NCI-H2107 treated with DMSO at 0.1 percent for 48 hours (cell line): ENCODE data around the gene PPP2R5D.
"Not testable (repeated sequence)": the region's sequence is repeated elsewhere in the genome, so short reads cannot be mapped to it uniquely, and the experiment has no call there.

Experiments used
- DNase-seq: peaks from one replicate; lab custom pipeline; 2025; ENCODE audit not compliant: unreplicated experiment; lab: John Stamatoyannopoulos, UW

Gene PPP2R5D

DNA sequence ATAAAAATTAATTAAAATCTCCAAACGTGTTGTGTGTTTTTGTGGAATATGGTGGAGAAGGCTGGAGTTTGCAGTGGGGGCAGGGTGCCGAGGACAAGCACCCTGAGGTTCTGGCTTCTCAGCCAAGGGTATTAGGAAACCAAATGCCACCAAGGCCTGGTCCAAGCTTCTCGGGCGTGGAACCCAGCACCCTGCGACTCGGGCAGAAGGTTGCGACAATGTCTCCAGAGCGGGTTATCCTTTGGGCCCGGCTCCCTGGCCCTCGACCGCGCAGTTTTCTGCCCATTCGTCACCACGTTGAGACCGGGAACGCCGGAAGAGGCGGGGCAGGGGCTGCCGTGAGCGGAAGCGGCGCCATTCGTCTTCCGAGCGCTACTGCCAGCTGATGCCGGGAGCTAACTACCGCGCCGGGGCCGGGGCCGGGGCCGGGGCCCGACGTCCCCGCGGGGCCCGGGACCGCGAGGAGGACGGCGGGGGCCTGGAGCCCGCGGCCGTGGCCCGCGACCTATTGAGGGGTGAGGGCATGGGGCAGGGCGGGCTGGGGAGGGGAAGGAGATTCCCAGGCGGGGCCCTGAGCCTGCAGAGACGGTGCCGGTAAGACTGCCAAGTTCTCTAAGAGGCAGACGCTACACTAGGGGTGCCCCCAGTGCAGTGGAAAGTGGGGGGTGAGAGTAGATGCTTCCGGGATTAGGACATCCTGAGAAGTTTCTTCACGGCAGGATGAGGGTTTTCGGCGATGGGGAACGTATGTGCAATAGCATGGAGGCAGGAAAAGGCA lies 37.1 kb downstream of the PPP2R5D start, which contains the start of gene RRP36:
TSS of gene RRP36 (plus strand) at position 354 of the 778 bp plus-strand sequence. CDS start at position 386, 32 bp downstream.
- DNase-seq, result peak; percentile 27

DNA sequence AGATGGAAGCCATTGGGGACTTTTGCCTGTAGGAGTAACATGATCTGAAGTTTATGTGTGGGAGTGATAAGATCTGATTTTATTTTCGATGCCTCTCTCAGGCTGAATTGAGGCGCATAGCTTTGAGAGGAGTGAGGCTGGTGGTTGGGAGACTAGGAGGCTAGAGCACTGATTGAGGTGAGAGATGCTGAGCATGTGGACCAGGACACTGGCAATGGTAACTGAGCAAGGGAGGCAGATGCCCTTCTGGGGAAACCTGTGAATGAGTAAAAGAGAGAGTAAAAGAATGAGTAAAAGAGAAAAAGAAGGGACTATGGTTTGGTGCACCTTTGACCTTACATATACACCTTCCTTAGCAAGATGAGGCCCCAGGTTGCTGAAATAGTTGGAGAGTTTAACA lies 40.1 kb downstream of the PPP2R5D start:
- DNase-seq, result no peak

DNA sequence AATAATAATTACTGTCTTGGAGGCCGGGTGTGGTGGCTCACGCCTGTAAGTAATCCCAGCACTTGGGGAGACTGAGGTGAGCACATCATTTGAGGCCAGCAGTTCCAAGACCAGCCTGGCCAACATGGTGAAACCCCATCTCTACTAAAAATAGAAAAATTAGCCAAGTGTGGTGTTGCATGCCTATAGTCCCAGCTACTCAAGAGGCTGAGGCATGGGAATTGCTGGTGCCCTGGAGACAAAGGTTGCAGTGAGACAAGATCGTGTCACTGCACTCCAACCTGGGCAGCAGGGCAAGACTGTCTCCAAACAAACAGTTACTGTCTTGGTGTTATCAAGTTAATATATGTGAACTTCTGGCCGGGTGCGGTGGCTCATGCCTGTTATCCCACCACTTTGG lies 42.0 kb downstream of the PPP2R5D start:
- no peak for DNase-seq

DNA sequence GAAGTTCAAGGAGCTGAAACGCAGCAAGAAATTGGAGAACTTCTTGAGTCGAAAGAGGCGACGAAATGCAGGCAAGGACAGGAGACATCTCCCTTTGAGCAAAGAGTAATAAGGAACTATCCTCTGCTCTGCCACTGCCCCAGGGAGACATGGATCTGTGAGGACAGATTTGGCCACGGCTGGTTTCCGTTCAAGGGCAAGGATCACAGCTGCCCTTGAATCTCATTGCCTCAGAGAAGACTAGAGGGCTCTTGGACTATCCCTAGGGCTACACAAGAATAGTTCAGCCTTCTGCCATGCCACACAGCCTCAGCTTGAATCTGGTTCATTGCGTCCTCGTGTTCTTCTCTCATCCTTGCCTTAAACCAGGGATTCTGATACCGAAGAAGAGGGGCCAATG lies 44.8 kb downstream of the PPP2R5D start:
- DNase-seq, result no peak

DNA sequence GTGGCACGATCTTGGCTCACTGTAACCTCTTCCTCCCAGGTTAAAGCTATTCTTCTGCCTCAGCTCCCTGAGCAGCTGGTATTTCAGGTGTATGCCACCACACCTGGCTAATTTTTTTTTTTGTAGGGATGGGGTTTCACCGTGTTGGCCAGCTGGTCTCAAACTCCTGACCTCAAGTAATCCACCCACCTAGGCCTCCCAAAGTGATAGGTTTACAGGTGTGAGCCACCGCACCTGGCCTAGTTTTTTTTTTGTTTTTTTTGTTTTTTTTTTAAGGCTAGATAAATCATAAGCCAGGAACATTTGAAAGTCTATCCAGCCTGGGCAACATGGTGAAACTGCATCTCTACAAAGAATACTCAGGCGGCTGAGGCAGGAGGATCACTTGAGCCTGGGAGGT lies 48.0 kb downstream of the PPP2R5D start:
- DNase-seq, result no peak

DNA sequence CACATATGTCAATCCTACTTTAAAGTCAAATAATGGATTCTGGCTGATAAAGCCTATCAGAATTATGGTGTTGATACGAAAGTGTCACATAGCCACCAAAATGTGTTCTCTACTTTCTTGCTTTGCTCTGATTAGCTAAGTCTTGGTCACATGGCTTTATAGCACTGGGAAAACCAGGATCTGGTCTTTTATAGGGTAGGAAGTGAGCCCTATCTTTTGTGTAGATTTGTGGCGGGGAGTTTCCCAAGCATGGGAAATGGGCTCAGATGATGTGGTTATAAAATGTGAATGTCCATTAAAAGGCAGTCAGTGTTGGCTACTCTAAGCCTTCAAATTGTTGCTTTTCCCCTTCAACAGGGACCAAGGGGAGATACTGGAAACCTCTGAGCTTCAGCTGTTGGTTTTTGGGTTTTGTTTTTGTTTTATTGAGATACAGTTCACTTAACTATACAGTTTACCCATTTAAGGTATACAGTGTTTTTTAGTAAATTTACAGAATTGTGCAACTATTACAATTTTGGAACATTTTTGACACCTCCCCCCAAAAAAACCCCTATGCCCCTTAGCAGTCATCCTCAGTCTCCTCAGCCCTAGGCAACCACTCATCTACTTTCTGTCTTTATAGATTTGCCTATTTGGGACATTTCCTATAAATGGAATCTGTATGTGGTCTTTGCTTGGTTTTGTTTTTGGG lies 49.3 kb downstream of the PPP2R5D start:
- no peak for DNase-seq

DNA sequence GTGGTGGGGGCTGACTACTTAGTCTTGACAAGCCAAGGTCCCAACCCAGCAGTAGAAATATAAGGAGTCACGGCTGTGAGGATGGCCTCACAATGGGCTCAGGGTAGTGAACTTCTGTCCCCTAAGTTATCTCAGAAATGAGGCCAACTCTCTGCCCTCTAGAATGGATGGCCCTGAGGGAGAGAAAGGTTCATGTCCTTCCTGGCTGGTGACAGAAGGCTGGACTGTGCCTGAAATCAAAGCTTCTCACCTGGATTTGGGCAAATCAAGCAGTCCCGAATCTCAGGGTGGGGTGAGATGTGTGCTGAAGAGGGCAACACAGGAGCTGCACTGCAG lies 49.8 kb downstream of the PPP2R5D start:
- DNase-seq, result no peak

DNA sequence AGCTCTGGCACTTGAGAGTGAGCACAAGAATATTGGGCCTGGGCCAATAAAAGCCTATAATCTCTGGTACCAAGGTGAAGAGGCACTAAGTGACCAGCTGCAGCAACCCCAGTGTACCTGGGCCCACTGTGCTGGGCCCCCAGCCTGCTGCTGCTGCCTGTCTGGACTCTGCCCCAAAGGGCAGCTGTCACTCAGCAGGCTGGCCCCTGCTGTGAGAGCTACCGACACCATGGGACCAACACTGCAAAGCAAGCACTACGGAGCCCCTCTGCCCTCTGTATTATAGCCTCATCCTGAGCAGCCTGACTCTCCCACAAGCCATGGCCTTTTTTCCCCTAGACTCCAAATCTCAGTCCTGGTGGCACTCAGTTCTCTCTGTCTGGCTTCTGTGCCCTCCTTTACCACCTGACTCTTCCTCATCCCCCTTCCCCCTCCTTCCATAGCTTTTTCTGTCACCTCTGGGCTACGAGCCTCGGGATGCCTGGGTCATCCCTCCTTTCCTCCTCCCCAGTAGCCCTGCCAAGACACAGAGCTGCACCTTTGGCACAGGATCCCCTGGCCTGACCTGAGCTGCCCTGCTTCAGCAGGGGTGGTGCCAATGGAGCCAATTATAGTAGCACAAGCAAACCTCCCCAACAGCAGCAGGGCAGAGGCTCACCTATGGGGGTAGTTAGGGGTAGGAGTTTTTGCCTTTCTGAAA lies 51.3 kb downstream of the PPP2R5D start:
- no peak for DNase-seq

DNA sequence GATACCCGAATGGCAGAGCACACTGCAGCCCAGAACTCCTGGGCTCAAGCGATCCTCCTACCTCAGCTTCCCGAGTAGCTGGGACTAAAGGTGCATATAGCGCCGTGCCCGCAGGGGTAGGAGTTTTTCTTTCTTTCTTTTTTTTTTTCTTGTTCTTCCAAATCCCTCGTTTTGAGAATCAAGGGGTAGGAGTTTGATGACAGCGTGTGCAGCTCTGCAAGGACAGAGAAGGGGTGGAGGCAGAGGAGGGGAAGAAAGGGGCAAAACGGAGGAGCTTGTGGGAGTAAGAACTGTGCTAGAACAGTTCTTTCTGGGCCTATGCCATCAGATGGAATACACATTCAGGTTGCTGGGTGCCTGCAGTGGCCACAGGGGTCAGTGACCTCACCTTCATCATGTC lies 52.3 kb downstream of the PPP2R5D start:
- no peak for DNase-seq

DNA sequence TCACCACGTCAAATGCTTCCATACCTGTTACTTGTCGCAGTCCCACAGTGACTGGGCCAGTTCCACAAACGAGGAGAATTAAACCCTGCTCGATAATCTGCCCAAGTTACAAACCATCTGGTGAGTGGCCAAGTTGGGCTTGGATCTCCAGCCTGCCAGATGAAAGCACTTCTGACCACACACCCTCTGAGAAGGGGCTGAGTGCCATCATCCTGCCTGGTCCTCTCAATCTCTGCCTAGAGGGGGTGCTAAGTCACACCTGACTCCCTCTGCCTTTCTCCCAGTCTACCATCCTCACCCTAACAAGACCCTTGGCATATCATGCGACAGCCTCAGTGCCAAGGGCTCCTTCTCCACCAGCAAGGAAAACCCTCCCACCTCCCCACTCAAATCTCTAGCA lies 52.8 kb downstream of the PPP2R5D start:
- no peak for DNase-seq

DNA sequence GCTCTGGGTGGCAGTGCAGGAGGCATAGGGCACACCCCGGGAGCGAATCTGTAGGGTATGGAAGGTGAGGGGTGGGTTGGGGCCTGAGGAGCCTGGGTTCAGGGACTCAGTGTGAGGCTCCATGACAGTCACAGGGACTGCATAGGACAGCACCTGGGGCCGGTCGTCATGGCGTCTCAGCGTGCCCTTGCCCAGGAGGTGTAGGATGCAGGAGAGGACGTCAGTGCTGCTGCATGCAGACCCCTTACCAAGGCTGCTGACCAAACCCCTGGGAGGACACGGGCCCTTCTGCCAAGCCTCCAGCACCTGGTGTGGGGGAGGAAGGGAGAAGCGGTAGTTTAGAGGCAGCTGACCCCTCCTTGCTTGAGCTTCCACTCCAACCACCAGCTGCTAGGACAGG lies 53.3 kb downstream of the PPP2R5D start:
- no peak for DNase-seq

DNA sequence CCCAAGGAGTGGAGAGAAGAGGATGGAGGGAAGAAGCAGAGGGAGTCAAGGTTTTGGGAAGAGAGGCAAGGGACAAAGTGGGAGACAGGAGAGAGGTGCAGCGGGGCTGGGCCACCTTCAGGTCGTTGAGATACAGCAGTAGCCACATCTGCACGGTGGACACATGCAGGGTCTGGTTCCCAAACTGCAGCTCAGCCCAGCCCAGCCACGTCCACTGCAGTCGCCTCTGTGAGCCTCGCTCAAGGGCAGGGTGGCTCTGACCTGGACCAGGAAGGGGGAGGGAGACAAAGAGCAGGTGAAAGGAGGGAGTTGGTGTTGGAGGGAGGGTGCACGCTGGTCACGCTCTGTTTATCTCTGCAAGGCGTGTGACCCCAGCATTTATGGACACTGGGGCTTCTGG lies 54.4 kb downstream of the PPP2R5D start:
- DNase-seq, result no peak

DNA sequence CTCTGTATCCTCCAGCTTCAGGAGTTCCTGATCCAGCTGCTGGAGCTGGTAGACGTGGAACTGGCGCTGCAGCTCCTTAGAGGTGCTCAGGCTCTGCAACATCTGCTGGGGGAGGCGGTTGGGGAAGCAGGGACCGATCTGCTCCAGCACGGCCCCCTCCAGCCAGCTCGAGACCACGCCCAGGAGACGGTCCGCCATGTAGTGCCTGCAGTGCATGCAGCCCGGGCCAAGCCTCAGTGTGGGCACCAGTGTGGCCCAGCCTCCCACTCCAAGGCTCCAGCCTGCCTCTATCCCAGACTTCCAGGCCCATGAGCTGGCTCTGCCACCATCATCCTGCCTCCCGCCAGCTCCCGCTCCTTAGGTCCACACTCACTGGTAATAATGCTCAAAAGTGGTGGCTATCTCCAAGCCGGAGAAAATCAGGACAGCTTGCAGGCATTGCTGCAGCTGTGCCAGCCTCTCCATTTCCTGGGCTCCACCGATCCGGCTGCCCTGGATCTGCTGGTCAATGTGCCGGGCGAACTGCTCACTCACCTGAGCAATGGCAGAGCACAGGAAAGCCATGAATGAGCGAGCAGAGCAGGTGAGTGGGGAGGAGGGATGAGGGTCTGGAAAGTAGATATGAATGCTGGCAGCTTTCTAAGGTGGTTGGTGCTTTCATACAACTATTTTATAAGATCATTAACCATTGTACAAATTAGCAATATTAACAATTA lies 56.3 kb downstream of the PPP2R5D start:
- DNase-seq, result no peak

DNA sequence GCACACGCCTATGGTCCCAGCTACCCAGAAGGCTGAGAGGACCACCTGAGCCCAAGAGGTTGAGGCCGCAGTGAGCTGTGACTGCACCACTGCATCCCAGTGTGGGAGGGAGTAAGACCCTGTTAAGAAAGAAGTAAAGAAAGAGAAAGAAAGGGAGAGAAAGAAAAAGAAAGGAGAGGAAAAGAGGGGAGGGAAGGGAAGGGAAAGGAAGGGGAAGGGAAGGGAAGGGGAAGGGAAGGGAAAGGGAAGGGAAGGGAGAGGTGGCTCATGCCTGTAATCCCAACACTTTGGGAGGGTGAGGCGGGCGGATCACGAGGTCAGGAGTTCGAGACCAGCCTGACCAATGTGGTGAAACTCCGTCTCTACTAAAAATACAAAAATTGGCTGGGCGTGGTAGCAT lies 57.1 kb downstream of the PPP2R5D start:
- not testable (repeated sequence) for DNase-seq

DNA sequence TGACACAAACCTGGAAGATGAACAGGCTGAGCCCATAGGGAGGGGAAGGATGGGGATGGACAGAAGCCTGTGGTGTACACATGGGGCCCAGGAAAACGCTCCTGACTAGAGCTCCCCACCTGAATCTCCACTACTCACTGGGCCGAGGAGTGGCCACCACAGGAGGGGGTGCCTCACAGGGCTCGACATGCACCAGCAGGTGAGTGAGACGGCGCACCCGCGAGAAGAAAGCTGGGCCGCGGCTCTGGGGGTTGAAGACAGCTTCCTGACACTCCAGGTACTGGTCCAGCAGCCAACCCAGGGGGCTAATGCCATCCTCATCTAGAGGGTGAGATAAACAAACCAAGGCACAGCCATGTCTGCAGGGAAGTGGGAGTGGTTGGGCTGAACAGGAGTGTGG lies 58.9 kb downstream of the PPP2R5D start:
- no peak for DNase-seq

DNA sequence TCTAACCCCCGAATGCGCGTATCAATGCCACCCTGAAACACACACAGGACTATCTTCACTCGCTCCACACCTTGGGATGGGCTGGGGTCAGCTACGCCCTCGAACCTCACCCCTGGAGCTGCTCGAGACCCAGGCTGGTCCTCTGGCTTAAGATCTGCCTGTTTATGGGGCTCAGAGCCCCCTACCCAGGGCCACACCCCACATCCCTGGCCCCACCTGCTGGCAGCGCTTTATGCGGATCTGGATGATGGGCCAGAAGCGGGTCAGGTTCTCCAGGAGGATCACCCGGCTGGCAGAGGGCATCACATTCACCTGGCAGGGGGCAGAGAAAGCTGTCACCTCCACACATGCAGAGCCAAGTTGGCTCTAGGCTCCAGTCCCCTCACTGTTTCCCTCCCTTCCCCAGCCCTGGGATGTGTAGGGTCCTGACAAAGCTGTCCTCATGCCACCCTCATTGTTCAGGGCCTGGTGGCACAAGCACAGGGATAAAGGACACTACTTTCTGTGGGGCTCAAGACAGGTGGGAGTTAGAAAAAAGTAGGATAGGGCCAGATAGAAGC lies 61.1 kb downstream of the PPP2R5D start:
- DNase-seq, result no peak

DNA sequence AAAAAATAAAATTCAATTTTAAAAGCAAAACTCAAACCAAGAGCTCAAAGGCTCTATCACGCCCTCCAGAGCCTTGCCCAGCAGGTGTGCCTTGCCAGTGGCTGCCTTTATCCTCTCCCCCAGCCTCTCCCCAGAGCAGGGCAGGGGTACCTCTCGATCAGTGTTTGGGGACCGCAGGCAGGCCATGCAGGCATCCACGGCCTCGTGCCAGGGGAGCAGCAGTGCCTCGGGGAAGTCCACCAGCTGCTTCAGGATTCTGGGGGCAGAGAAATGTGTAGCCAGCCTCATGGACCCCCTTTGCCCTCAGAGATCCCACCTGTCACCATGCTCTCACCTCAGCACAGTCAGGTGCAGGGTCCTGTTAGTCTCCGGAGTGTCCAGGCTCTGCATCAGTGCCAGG lies 63.6 kb downstream of the PPP2R5D start:
- no peak for DNase-seq

DNA sequence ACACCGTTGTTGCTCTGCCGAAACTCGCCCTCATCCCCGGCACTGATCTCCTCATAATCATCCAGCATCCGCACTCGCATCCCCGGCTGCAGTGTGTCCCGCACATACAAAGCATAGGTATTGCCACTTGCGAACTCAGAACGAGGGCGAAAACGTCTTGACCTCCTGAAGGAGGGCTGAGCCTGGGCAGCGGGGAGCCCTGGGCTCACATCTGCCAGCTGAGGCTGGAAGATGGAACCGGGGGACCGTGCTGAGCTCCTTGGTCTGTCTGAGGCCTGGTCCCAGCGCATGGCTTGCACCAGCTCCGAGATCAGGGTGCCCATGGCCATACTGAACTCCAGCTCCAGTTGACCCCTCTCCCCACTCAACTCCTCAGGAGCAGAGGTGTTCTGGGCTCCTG lies 66.6 kb downstream of the PPP2R5D start:
- DNase-seq, result no peak

DNA sequence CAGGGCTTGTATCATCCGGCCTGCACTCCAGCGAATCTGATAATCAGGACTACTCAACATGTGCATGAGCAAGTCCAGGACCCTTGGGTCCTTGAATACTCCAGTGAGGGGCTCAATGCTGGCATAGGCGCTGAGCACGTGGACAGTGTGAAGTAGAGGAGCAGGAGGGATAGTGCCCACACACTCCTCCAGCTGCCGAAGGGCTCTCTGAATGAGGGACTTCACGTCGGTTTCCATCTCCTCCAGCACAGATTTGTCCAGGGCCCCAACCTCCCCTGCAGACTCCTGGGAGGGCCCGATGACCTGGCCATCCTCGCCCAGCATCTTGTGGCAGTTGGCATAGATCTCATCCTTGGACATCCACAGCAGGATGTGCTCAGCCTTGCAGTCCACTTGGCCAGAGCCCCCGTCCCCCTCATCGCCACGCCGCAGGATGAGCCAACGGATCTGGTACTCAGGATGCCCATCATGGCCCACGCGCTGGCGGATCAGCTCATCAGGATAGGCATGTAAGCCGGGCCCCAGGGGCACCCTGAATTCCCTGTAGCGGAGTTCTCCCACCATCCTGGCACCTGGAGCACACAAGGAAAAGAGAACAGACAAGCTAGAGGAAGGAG lies 68.0 kb downstream of the PPP2R5D start:
- no peak for DNase-seq

DNA sequence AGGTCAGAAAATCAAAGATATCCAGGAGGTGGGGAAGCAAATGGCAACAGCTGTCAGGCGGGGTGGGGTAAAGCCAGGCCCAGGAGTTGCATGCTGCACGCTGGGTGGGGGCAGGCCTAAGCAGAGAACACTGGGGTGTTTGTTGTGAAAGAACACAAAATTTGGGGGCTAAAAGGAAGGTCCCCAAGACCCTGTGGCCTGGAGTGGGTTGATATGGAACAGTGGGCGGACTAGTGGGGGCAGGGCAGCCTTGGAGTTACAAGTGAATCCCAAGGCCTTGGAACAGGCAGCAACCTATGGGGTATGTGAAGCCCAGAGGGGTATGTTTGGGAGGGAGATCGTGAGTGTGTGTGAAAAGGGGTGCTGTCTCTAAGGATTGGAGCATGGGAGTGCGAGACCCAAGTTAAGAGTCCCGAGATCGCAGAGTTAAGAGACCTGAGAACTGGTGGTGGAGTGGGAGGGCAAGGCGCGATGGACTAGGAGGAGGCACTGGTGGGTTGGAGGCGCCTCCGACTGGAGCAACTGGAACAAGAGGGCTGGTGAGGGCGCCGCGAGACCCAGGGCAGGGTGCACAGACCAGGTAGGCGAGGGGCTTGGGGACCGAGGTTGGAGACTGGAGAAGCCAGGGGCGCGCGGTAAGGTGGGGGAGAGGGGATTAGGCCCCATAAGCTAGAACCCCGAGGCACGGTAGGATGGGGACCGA lies 68.6 kb downstream of the PPP2R5D start:
- DNase-seq, result no peak
